Muscle of back (tissue), 11 donors: ENCODE results near the gene VPS11. TPM values are rescaled to one million over a fixed set of nuclear protein-coding genes. Genes with fewer than 3 reads are reported as not detected.

Source experiments
- DNase-seq, 3 donors: peaks; one replicate each; pipeline versions ENCODE4 v3.0.0 to v3.0.0-alpha.2; 2013
- polyA plus RNA-seq, 10 donors: library from polyadenylated mRNA; unstranded; fragments of 120-200 nt; gene quantifications; one replicate each; pipeline ENCODE4 v1.2.1, GENCODE V29; 2013; ENCODE audit not compliant: insufficient read length in 10 of 10

VPS11 gene
- polyA plus RNA-seq, 10 donors, result 24.9 to 35.4 (median 27.8) TPM

GRCh38 chr11:119120639-119121007 lies 53.0 kb downstream of the VPS11 start:
- no peak for DNase-seq

- peak; percentile 99 for DNase-seq
These were observed 53.6 kb downstream of the VPS11 start, which contains the start of gene HINFP for GRCh38 chr11:119121008-119121810. TSS of gene HINFP (plus strand) at chr11:119121580. CDS start at chr11:119126945, 5,365 bp downstream.

- no peak for DNase-seq
These were observed 54.1 kb downstream of the VPS11 start for GRCh38 chr11:119121811-119122124.

- no peak for DNase-seq
These were observed 58.2 kb downstream of the VPS11 start for GRCh38 chr11:119125821-119126220.

- DNase-seq, result no peak
These were observed 59.2 kb downstream of the VPS11 start for GRCh38 chr11:119126675-119127268.

GRCh38 chr11:119130662-119131061 lies 63.0 kb downstream of the VPS11 start:
- DNase-seq, result no peak

Other genes starting within 250 kb of the VPS11 start
- gene CXCR5, start 183.9 kb upstream of the VPS11 start, polyA plus RNA-seq, result under 1 TPM in 5 of 10 donors, not detected in 5; 0.04 to 0.11 (median 0.06) TPM
- 10 to 100 TPM; 48.2 to 88.1 (median 62.4) TPM for gene BCL9L, start 141.9 kb upstream of the VPS11 start, polyA plus RNA-seq
- gene UPK2, start 111.5 kb upstream of the VPS11 start, polyA plus RNA-seq, result 1 to 10 TPM in 4 of 10 donors, under 1 TPM in 6; 0.56 to 2.4 (median 0.87) TPM
- gene FOXR1, start 96.1 kb upstream of the VPS11 start, polyA plus RNA-seq, result under 1 TPM in 2 of 10 donors, not detected in 8; 0.22 to 0.30 TPM
- gene CENATAC, start 69.7 kb upstream of the VPS11 start, polyA plus RNA-seq, result 10 to 100 TPM in 8 of 10 donors, 1 to 10 TPM in 2; 7.1 to 28.2 (median 12.0) TPM
- gene RPS25, start 49.5 kb upstream of the VPS11 start, polyA plus RNA-seq, result 1,000 to 10,000 TPM; 1,511 to 2,041 (median 1,652) TPM
- 10 to 100 TPM; 41.7 to 55.9 (median 48.0) TPM for gene TRAPPC4, start 49.1 kb upstream of the VPS11 start, polyA plus RNA-seq
- gene SLC37A4, start 36.9 kb upstream of the VPS11 start, polyA plus RNA-seq, result 10 to 100 TPM in 5 of 10 donors, 1 to 10 TPM in 5; 8.4 to 13.0 (median 10.0) TPM
- gene HYOU1, start 10.6 kb upstream of the VPS11 start, polyA plus RNA-seq, result 10 to 100 TPM; 35.3 to 62.1 (median 41.8) TPM
- gene HMBS, start 17.1 kb downstream of the VPS11 start, polyA plus RNA-seq, result 10 to 100 TPM; 18.2 to 28.9 (median 23.0) TPM
- gene DPAGT1, start 34.0 kb downstream of the VPS11 start, polyA plus RNA-seq, result 10 to 100 TPM; 24.4 to 35.7 (median 30.7) TPM
- gene C2CD2L, start 39.5 kb downstream of the VPS11 start, polyA plus RNA-seq, result 1 to 10 TPM; 6.4 to 9.4 (median 7.1) TPM
- 10 to 100 TPM; 13.7 to 25.0 (median 17.8) TPM for gene HINFP, start 53.8 kb downstream of the VPS11 start, polyA plus RNA-seq
- under 1 TPM; 0.10 to 0.60 (median 0.32) TPM for gene ABCG4, start 81.2 kb downstream of the VPS11 start, polyA plus RNA-seq
- gene NLRX1, start 100.9 kb downstream of the VPS11 start, polyA plus RNA-seq, result 10 to 100 TPM in 9 of 10 donors, 1 to 10 TPM in 1; 9.7 to 12.4 (median 11.6) TPM
- gene NHERF4, start 117.7 kb downstream of the VPS11 start, polyA plus RNA-seq, result under 1 TPM in 5 of 10 donors, not detected in 5; 0.09 to 0.34 (median 0.22) TPM
- gene CBL, start 138.5 kb downstream of the VPS11 start, polyA plus RNA-seq, result 10 to 100 TPM; 10.1 to 16.7 (median 13.2) TPM
- 100 to 1,000 TPM; 177 to 226 (median 196) TPM for gene MCAM, start 249.3 kb downstream of the VPS11 start, polyA plus RNA-seq